CD14-positive monocyte (primary cell): ENCODE measurements around the gene PRAC2. TPM values are rescaled to one million over a fixed set of nuclear protein-coding genes. Genes with fewer than 3 reads are reported as not detected.
A peak's percentile ranks its signal among the peaks of the same experiment; 100 is the strongest.

Source experiments
- DNase-seq, 3 donors: peaks; one replicate each; pipeline ENCODE4 v3.0.0-alpha.2; 2011 to 2022
- H2AFZ ChIP-seq: 2 replicates; pipeline ENCODE4 v1.6.0; 2012; ENCODE audit warnings: mild to moderate bottlenecking, low read depth, low read length, inconsistent platforms; ENCODE audit not compliant: insufficient read depth, poor library complexity, severe bottlenecking
- H3K27ac ChIP-seq, 2 donors: 1 replicate in 1 of 2; 2 replicates in 1 of 2; pipeline ENCODE4 v1.5.1; 2012 to 2013; ENCODE audit warnings: low read length in 2 of 2, control low read depth in 1 of 2, inconsistent platforms in 1 of 2, low read depth in 1 of 2, mild to moderate bottlenecking in 1 of 2
- H3K27me3 ChIP-seq, 2 donors: one replicate each; pipeline versions ENCODE4 v1.6.0 to v1.6.1; 2011 to 2013; ENCODE audit warnings: low read length in 2 of 2; ENCODE audit not compliant: control insufficient read depth in 2 of 2, insufficient read depth in 2 of 2
- H3K36me3 ChIP-seq, 2 donors: replicated peaks in 1 of 2; 1 replicate in 1 of 2; 2 replicates in 1 of 2; pipeline versions ENCODE4 v1.5.1 to v1.6.1; 2012 to 2013; ENCODE audit warnings: low read length in 2 of 2, control low read depth in 1 of 2, inconsistent platforms in 1 of 2, mild to moderate bottlenecking in 1 of 2; ENCODE audit not compliant: insufficient read depth in 2 of 2, control insufficient read depth in 1 of 2
- H3K4me1 ChIP-seq, 2 donors: 1 replicate in 1 of 2; 2 replicates in 1 of 2; pipeline versions ENCODE4 v1.5.1 to v1.6.1; 2012 to 2013; ENCODE audit warnings: low read length in 2 of 2, control low read depth in 1 of 2, inconsistent platforms in 1 of 2, mild to moderate bottlenecking in 1 of 2, moderate library complexity in 1 of 2; ENCODE audit not compliant: insufficient read depth in 2 of 2, control insufficient read depth in 1 of 2
- H3K4me2 ChIP-seq: replicated peaks from 2 replicates; pipeline ENCODE3; 2012; ENCODE audit warnings: low read length, moderate library complexity, mild to moderate bottlenecking; ENCODE audit not compliant: poor library complexity, severe bottlenecking; ENCODE audit errors: extremely low read depth
- H3K4me3 ChIP-seq, 3 experiments: fragments of 200-600 bp in 1 of 3; sonication (generic) in 1 of 3; replicated peaks in 1 of 3; 1 replicate in 2 of 3; 2 replicates in 1 of 3; pipeline ENCODE4 v1.5.1; 2011 to 2013; ENCODE audit warnings: low read length in 3 of 3, mild to moderate bottlenecking in 3 of 3, control low read depth in 2 of 3, low read depth in 2 of 3, inconsistent platforms in 1 of 3, moderate library complexity in 1 of 3
- H3K79me2 ChIP-seq: 2 replicates; pipeline ENCODE4 v1.6.0; 2012; ENCODE audit warnings: mild to moderate bottlenecking, control low read depth, inconsistent platforms, low read length, moderate library complexity; ENCODE audit not compliant: insufficient read depth
- H3K9ac ChIP-seq: 2 replicates; pipeline ENCODE4 v1.6.0; 2017; ENCODE audit warnings: low read length, mild to moderate bottlenecking; ENCODE audit not compliant: insufficient read depth, poor library complexity, severe bottlenecking
- H3K9me3 ChIP-seq, 2 donors: replicated peaks in 1 of 2; 1 replicate in 1 of 2; 2 replicates in 1 of 2; pipeline versions ENCODE4 v1.5.1 to v1.6.1; 2012 to 2013; ENCODE audit warnings: low read length in 2 of 2, control low read depth in 1 of 2; ENCODE audit not compliant: control insufficient read depth in 1 of 2, insufficient read depth in 1 of 2
- H4K20me1 ChIP-seq: 2 replicates; pipeline ENCODE4 v1.6.0; 2012; ENCODE audit warnings: mild to moderate bottlenecking, low read length, control low read depth, moderate library complexity; ENCODE audit not compliant: insufficient read depth
- H3K27ac Mint-ChIP-seq, 7 donors: one replicate each; pipeline ENCODE4 v1.8.0; 2020; ENCODE audit warnings: mild to moderate bottlenecking in 7 of 7, mixed read lengths in 7 of 7, moderate library complexity in 6 of 7, inconsistent platforms in 2 of 7
- H3K27me3 Mint-ChIP-seq, 3 donors: one replicate each; pipeline ENCODE4 v1.8.0; 2021 to 2022; ENCODE audit warnings: low read depth in 3 of 3, mild to moderate bottlenecking in 3 of 3, mixed read lengths in 3 of 3, moderate library complexity in 3 of 3, inconsistent platforms in 1 of 3
- H3K36me3 Mint-ChIP-seq, 2 donors: one replicate each; pipeline ENCODE4 v1.8.0; 2020; ENCODE audit warnings: mixed read lengths in 2 of 2, inconsistent platforms in 1 of 2, mild to moderate bottlenecking in 1 of 2
- H3K4me1 Mint-ChIP-seq: one replicate; pipeline ENCODE4 v1.8.0; 2020; ENCODE audit warnings: mild to moderate bottlenecking, mixed read lengths
- H3K4me3 Mint-ChIP-seq, 2 donors: one replicate each; pipeline ENCODE4 v1.8.0; 2020; ENCODE audit warnings: mild to moderate bottlenecking in 2 of 2, mixed read lengths in 2 of 2, moderate library complexity in 1 of 2
- H3K9me3 Mint-ChIP-seq, 7 donors: one replicate each; pipeline ENCODE4 v1.8.0; 2020 to 2022; ENCODE audit warnings: mixed read lengths in 7 of 7, mild to moderate bottlenecking in 6 of 7, moderate library complexity in 6 of 7, inconsistent platforms in 2 of 7
- CTCF ChIP-seq: fragments of 200-600 bp; IDR thresholded peaks from one replicate; pipeline ENCODE4 v1.8.0; 2022; ENCODE audit warnings: antibody characterized with exemption, mild to moderate bottlenecking
- WGBS: methylation state at CpG from one replicate; pipeline ENCODE4 v1.1.5; 2013; ENCODE audit warnings: missing lambda C conversion rate; ENCODE audit not compliant: insufficient coverage; 5-methylcytosine and 5-hydroxymethylcytosine counted together
- intact Hi-C, 2 donors: fragments of 100-400 bp; cut with micrococcal nuclease; formaldehyde crosslinking; loops; one replicate each; pipeline versions ENCODE4 v1.15.0 to v1.15.1; 2023
- polyA plus RNA-seq, 3 donors: library from polyadenylated mRNA; depleted of rRNA in 1 of 3; unstranded in 2 of 3; stranded (reverse) in 1 of 3; fragments of 300-500 nt in 2 of 3; fragments of >200 nt in 1 of 3; fragmentation: Illumina TruSeq in 2 of 3; gene quantifications; 1 replicate in 2 of 3; 2 replicates in 1 of 3; pipeline ENCODE4 v1.2.3, GENCODE V29; 2012 to 2021

Gene PRAC2
- polyA plus RNA-seq, 3 donors = not detected

GRCh38 chr17:48724251-48725003 lies 1.4 kb downstream of the PRAC2 start:
- Histone ChIP-seq H4K20me1 (no peaks in the 10 kb centered on the region), H3K36me3 (no peaks in the 10 kb centered on the region), H3K79me2 (no peaks in the 10 kb centered on the region), H3K9me3 (peaks cover 10 to 64% of the 10 kb centered on the region in 2 donors), H3K27me3 (peaks cover 96 to 100% of the 10 kb centered on the region in 2 donors), H3K9ac (no peak overlapping the region), H3K4me1 (peaks cover 22% of the 10 kb centered on the region in 2 donors), H3K4me3 (peak overlapping the region in 1 of 3 experiments; percentile 8), H3K27ac (no peak overlapping the region), H3K4me2 (peak overlapping the region; percentile 22), H2AFZ (no peak overlapping the region)
- WGBS = 6% methylated on average over 18 of the region's 32 CpGs
- H3K9me3 Mint-ChIP-seq = peaks cover 0 to 47% (median 21%) of the 10 kb centered on the region in 7 donors
- peaks cover 0 to 16% of the 10 kb centered on the region in 2 donors for H3K36me3 Mint-ChIP-seq
- intact Hi-C loops = no loop called here
- peak; percentile 39 to 68 (median 65) for DNase-seq
- H3K27ac Mint-ChIP-seq = no peak overlapping the region
- H3K27me3 Mint-ChIP-seq = peaks cover 98 to 100% (median 100%) of the 10 kb centered on the region in 3 donors
- H3K4me3 Mint-ChIP-seq = peak overlapping the region; percentile 24 to 88
- peak; percentile 81 for TF ChIP-seq CTCF
- peaks cover 32% of the 10 kb centered on the region for H3K4me1 Mint-ChIP-seq

GRCh38 chr17:48725004-48725287 lies 2.0 kb downstream of the PRAC2 start:
- H3K4me1 Mint-ChIP-seq = peaks cover 33% of the 10 kb centered on the region
- peaks cover 98 to 100% (median 100%) of the 10 kb centered on the region in 3 donors for H3K27me3 Mint-ChIP-seq
- DNase-seq = no peak
- no peak overlapping the region for H3K27ac ChIP-seq
- H3K4me3 ChIP-seq = no peak overlapping the region
- intact Hi-C loops = no loop called here
- no peak for TF ChIP-seq CTCF
- peaks cover 22% of the 10 kb centered on the region in 2 donors for H3K4me1 ChIP-seq
- H3K36me3 Mint-ChIP-seq = peaks cover 0 to 16% of the 10 kb centered on the region in 2 donors
- H3K9me3 ChIP-seq = peaks cover 12 to 60% of the 10 kb centered on the region in 2 donors
- H3K36me3 ChIP-seq = no peaks in the 10 kb centered on the region
- H3K9ac ChIP-seq = no peak overlapping the region
- no peaks in the 10 kb centered on the region for H3K79me2 ChIP-seq
- peaks cover 0 to 47% (median 21%) of the 10 kb centered on the region in 7 donors for H3K9me3 Mint-ChIP-seq
- H3K4me2 ChIP-seq = no peak overlapping the region
- no peaks in the 10 kb centered on the region for H4K20me1 ChIP-seq
- H3K27ac Mint-ChIP-seq = no peak overlapping the region
- H3K4me3 Mint-ChIP-seq = peak overlapping the region in 1 of 2 donors; percentile 88
- H3K27me3 ChIP-seq = peaks cover 96 to 100% of the 10 kb centered on the region in 2 donors
- WGBS = 5% methylated on average over 9 of the region's 16 CpGs
- H2AFZ ChIP-seq = no peak overlapping the region
